ENCODE data around the gene TRIM38. TPM values are rescaled to one million over a fixed set of nuclear protein-coding genes. Genes with fewer than 3 reads are reported as not detected.

Gene TRIM38
- total and polyA plus RNA-seq, 2 of the 13 experiments (the other 11 are each of a cell fraction or from before 2014, with no cell fraction given), result 2.5 to 3.1 TPM

DNA sequence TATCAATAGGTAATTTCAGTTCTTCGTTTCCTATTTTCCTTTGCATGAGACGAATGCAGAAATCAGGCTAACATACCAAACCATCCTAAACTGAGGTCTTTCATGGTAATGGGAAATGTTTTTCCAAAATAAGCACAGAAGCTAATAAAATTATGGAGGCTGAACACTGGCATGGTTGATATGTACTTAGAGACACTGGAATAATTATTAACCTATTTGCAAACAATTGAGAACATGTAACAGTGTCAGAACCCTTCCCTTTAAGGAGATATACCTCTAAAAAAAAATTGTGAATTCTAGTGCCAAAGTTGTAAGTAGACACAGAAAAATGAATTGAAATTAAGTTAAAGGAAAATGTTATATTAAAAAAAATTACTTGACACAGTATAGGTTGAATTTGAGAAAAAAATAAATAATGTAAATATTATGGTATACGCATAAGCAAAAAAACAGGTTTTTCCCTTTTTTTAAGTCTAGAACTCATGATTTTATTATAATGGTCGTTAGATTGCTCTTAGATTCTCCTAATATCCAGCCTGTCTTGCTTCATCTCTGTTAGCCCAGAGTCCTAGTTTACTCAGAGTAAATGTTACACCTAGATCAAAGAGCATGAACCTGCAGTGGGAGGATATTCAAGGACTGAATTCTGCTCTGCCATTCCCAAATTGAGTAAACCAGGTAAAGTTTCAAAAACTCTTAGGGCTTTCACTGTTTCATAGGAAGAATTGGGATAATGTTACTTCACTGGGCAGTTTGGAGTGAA is 33.9 kb upstream of the TRIM38 start (continued):
- TF ChIP-seq ZBTB25 (CRISPR knock-in tag; IDR thresholded peaks at IDR 0.05), result peak; percentile 95; the same call in 1 of the 2 replicates
- no peak for TF ChIP-seq MXI1 (IDR thresholded peaks at IDR 0.05; ENCODE audit: borderline replicate concordance, low read depth, low read length)
- TF ChIP-seq ZBTB20 (CRISPR knock-in tag; IDR thresholded peaks at IDR 0.05; ENCODE audit: borderline replicate concordance, low read depth), result peak; percentile 57; the same call in 1 of the 2 replicates
- TF ChIP-seq NR2F2 (IDR thresholded peaks at IDR 0.05; ENCODE audit: borderline replicate concordance, low read depth), result peak; percentile 40; the same call in 1 of the 2 replicates
- TF ChIP-seq, protein P1, sequence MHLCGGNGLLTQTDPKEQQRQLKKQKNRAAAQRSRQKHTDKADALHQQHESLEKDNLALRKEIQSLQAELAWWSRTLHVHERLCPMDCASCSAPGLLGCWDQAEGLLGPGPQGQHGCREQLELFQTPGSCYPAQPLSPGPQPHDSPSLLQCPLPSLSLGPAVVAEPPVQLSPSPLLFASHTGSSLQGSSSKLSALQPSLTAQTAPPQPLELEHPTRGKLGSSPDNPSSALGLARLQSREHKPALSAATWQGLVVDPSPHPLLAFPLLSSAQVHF (CRISPR knock-in tag; IDR thresholded peaks at IDR 0.05), result no peak
- no peak for TF ChIP-seq ETS1 (CRISPR knock-in tag; IDR thresholded peaks at IDR 0.05)
- TF ChIP-seq REPIN1 (CRISPR knock-in tag; IDR thresholded peaks at IDR 0.05; ENCODE audit: borderline replicate concordance, low read depth), result peak; percentile 71; the same call in 1 of the 2 replicates
- TF ChIP-seq GATAD2A (CRISPR knock-in tag; IDR thresholded peaks at IDR 0.05), result peak; percentile 98
- TF ChIP-seq ZNF335 (CRISPR knock-in tag; IDR thresholded peaks at IDR 0.05), result peak; percentile 76; the same call in 1 of the 2 replicates
- no peak; the same call in 1 of the 2 replicates for TF ChIP-seq RXRA (CRISPR knock-in tag; IDR thresholded peaks at IDR 0.05)
- TF ChIP-seq SOX6 (IDR thresholded peaks at IDR 0.05), result no peak
- TF ChIP-seq SOX6 (CRISPR knock-in tag; IDR thresholded peaks at IDR 0.05), result peak; percentile 83
- peak; percentile 14; the same call in 1 of the 2 replicates for TF ChIP-seq TOPORS (CRISPR knock-in tag; IDR thresholded peaks at IDR 0.05)
- TF ChIP-seq SRSF1 (optimal IDR thresholded peaks at IDR 0.05; ENCODE audit: low read depth, low read length), result no peak
- peak; percentile 99 for TF ChIP-seq AHDC1 (CRISPR knock-in tag; IDR thresholded peaks at IDR 0.05; ENCODE audit: borderline replicate concordance)
- TF ChIP-seq KAT8 (CRISPR knock-in tag; IDR thresholded peaks at IDR 0.05), result peak; percentile 83
- TF ChIP-seq THAP8 (CRISPR knock-in tag; IDR thresholded peaks at IDR 0.05; ENCODE audit: borderline replicate concordance), result no peak
- TF ChIP-seq RCOR2 (CRISPR knock-in tag; IDR thresholded peaks at IDR 0.05), result peak; percentile 91
- TF ChIP-seq, protein P2, sequence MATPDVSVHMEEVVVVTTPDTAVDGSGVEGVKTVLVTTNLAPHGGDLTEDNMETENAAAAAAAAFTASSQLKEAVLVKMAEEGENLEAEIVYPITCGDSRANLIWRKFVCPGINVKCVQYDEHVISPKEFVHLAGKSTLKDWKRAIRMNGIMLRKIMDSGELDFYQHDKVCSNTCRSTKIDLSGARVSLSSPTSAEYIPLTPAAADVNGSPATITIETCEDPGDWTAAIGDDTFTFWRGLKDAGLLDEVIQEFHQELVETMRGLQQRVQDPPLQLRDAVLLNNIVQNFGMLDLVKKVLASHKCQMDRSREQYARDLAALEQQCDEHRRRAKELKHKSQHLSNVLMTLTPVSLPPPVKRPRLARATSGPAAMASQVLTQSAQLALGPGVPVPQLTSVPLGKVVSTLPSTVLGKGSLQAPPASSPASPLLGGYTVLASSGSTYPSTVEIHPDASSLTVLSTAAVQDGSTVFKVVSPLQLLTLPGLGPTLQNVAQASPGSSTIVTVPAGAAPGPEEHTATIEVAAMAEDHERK (CRISPR knock-in tag; IDR thresholded peaks at IDR 0.05; ENCODE audit: low read depth), result no peak
